ENCODE measurements around the gene FBXO47.
"Not testable (repeated sequence)": the region's sequence is repeated elsewhere in the genome, so short reads cannot be mapped to it uniquely, and the experiment has no call there.

FBXO47 gene

DNA sequence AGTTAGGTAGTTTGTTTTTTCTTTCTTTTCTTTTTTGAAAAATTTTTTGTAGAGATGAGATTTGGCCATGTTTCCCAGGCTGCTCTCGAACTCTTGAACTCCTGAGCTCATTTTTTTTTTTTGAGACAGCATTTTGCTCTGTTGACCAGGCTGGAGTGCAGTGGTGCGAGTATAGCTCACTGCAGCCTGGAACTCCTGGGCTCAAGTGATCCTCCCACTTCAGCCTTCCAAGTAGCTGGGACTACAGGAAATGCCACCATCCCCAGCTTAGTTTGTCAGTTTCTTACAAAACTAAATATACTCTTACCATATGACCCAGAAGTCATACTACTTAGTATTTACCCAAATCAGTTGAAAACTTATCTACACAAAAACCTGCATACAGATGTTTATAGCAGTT lies 14.4 kb upstream of the FBXO47 start:
- H3K27ac ChIP-seq, result no peak overlapping the region
- no peak for DNase-seq (ENCODE audit: low read depth, low spot score)

DNA sequence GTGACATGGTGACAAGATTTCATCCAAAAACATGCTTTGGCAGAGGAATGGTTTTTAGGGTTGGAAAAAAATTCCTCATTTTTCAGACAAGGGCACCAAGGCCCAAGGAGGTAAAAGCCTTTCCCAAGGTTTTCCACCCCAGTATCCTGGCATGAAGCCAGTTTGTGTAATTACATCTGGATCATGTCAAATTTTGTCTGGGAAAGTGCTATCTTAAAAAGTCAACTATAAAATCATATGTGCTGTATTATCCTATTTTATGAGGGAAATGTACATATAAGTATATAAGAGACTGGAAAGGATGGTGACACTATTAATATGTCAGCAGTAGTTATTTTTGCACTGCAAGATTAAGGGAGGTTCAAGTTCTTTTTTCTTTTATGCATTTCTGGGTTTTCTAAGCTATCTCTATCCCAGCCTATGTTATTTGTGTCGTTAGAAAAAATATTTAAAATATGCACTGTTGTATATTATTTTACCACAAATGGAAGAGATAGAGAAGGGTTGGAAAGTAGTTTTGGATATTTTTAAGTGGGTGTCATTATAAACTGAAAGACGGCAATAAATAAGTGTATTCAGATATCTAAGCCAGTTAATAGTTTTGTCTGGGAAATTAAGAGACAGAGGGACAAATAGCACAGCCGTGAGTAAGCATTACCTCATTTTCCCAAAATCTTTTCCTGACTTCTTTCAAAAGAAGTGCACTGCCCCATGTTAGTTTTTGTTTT lies 13.5 kb upstream of the FBXO47 start:
- DNase-seq (ENCODE audit: low read depth, low spot score), result no peak
- H3K27ac ChIP-seq, result no peak overlapping the region

DNA sequence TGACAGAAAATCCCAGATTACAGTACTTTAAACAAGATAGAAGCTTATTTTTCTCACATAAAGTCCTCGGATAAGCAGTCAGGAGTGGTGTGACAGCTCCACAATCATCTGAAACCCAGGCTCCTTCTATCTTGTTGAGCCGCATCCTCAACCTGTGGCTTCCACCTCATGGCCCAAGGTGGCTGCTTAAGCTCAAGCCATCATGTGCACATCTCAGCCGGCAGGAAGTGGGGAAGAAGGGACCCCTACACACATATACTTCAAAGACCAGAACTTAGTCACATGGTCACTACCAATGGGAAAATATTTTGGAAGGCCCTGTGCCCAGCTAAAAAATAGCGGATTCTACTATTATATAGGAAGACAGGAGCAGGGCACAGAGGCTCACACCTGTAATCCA lies 11.0 kb upstream of the FBXO47 start:
- H3K27ac ChIP-seq, result no peak overlapping the region
- DNase-seq (ENCODE audit: low read depth, low spot score), result no peak

DNA sequence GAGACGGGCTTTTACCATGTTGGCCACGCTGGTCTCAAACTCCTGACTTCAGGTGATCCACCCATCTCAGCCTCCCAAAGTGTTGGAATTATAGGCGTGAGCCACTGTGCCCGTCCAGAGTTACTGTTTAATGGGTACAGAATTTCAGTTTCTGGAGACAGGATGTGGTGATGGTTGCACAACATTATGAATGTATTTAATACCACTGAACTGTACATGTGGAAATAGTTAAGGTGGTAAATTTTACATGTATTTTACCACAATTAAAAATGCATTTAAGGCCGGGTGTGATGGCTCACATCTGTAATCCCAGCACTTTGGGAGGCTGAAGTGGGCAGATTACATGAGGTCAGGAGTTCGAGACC lies 9.0 kb upstream of the FBXO47 start:
- H3K27ac ChIP-seq; DNase-seq (ENCODE audit: low read depth, low spot score): not testable (repeated sequence)

DNA sequence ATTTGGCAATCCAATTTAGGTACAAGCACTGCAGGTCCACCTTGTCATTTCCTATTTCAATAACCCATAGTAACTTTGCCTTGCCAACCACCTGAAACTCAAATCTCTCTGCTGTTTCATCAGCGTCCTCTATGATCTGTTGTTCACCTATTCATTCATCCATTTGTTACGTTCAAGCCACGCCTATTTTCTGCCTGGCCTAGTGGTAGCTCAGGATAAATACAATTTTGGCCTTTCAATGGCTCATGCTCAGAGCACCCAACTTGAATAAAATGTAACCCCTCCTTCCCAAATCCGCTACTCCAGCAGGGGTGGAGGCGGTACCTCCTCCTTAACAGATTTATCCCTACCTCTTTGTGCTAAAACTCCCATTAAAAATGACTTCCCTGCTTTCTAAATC lies 3.6 kb upstream of the FBXO47 start:
- no peak overlapping the region for H3K27ac ChIP-seq
- DNase-seq (ENCODE audit: low read depth, low spot score), result no peak

DNA sequence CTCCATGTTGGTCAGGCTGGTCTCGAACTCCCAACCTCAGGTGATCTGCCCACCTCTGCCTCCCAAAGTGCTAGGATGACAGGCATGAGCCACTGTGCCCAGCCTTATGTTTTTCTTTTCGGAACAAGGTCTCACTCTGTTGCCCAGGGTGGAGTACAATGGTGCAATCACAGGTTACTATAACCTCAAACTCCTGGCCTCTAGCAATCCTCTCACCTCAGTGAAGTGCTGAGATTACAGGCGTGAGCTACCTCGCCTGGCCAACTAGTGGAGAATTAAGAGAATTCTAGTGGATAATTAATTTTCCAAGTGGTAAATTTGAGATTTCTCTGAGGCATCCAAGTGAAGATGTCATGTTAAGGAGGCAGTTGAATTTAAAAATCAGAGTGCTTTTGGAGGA lies 2.9 kb upstream of the FBXO47 start:
- no peak for DNase-seq (ENCODE audit: low read depth, low spot score)
- peak overlapping the region; percentile 19 for H3K27ac ChIP-seq

DNA sequence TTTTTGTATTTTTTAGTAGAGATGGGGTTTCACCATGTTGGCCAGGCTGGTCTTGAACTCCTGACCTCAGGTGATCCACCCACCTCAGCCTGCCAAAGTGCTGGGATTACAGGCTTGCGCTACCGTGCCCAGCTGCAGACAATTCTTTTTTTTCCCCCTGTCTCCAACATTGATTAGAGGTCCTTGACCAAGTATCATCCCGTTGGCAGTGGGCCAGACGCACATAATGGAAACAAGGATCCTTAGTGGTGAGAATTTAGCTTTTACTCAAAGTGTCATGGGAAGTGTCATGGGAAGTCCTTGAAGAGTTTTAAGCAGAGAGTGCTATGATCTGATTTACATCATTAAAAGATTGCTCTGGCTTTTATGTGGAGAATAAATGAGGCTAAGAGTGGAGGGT lies 2.1 kb upstream of the FBXO47 start:
- DNase-seq (ENCODE audit: low read depth, low spot score), result no peak
- no peak overlapping the region for H3K27ac ChIP-seq

DNA sequence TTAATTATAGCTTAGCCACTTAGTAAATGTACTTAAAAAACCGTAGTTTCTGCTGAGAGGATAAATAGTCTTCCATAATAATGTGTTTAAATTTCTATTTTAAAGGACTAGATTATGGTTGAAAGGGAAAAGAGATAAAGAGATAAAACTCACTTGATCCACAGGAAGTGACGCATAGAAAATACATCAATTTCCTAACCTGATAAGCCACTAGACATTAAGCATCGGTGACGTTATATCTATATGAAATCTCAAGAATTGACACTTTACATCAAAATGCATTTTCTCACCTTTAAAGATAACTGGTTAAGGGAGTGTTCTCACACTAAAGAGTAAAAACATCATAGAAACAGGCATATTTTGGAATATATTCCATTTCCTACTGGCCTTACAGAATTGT lies 5.8 kb downstream of the FBXO47 start:
- no peak for DNase-seq (ENCODE audit: low read depth, low spot score)
- H3K27ac ChIP-seq, result no peak overlapping the region

DNA sequence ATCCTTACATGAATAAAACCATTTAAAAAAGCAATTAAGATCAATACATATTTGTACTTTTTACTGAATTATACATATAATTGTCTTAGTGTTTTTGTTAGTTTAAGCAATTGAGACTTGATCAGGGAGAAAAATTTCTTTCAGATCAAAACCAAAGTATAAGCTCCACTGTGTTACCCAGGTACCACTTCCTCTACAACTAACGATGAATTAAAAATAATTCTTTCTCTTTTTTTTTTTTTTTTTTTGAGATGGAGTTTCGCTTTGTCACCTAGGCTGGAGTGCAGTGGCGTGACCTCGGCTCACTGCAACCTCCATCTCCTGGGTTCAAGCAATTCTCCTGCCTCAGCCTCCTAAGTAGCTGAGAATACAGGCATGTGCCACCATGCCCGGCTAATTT lies 6.8 kb downstream of the FBXO47 start:
- no peak overlapping the region for H3K27ac ChIP-seq

DNA sequence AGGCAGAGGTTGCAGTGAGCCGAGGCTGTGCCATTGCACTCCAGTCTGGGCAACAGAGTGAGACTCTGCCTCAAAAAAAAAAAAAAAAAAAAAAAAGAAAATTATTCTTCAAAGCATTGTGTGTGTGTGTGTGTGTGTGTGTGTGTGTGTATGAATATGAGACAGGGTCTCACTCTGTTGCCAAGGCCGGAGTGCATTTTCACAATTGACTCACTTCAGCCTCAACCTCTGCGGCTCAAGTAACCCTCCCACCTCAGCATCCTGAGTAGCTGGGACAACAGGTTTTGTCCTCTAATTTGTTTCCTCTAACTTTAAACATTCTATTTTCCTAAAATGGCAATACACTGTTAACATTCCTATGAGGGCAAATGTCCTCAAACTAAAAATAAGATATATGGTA lies 7.7 kb downstream of the FBXO47 start:
- no peak for DNase-seq (ENCODE audit: low read depth, low spot score)
- no peak overlapping the region for H3K27ac ChIP-seq

More for the DNA sequence above, 6.8 kb downstream of the FBXO47 start:
- no peak for DNase-seq (ENCODE audit: low read depth, low spot score)

DNA sequence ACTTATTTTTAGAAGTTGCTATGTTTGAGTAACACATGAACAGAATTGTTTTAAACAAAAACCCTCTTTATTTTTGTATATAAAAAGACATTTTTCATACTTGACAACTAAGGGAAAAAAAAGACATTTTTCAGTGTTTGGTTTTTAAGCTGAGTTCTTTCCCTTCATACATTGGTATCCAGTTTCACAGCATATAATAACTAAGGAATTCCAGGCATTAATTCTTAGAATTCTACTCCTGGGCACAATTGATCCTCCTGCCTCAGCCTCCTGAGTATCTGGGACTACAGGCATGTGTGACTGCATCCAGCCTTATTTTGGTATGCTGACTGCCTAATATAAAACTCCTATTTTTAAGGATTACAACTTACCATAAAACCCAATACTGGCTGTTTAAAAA lies 8.4 kb downstream of the FBXO47 start:
- H3K27ac ChIP-seq, result no peak overlapping the region
- no peak for DNase-seq (ENCODE audit: low read depth, low spot score)

DNA sequence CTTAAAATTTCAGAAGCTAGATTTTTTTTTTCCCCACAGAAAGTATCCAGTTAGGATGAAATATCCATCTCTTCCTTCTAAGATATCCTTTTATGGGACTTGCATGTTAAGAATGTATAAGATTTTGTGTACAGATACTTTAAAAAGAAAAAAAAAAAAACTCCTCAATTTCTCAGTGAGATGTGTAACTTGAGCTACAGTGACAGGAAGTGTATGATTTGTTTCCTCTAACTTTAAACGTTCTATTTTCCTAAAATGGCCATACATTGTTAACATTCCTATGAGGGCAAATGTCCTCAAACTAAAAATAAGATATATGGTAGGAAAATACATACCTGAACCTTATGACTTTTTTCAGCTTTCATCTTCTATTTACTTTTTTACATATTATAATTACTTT lies 8.9 kb downstream of the FBXO47 start:
- no peak overlapping the region for H3K27ac ChIP-seq
- DNase-seq (ENCODE audit: low read depth, low spot score), result no peak

DNA sequence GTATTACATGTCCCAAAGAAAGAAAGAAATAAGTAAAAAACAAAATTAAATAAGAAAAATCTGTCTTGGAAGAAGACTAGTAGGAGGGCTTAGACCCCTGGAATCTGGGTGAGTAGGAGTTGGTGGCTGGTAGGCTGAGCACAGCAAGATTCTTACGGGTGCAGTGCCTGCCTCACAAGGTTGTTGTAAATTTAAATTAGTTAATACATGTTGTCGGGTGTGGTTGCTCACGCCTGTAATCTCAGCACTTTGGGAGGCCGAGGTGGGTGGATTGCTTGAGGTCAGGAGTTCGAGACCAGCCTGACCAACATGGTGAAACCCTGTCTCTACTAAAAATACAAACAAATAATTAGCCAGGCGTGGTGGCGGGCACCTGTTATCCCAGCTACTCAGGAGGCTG lies 13.4 kb downstream of the FBXO47 start:
- not testable (repeated sequence) for DNase-seq (ENCODE audit: low read depth, low spot score); H3K27ac ChIP-seq

DNA sequence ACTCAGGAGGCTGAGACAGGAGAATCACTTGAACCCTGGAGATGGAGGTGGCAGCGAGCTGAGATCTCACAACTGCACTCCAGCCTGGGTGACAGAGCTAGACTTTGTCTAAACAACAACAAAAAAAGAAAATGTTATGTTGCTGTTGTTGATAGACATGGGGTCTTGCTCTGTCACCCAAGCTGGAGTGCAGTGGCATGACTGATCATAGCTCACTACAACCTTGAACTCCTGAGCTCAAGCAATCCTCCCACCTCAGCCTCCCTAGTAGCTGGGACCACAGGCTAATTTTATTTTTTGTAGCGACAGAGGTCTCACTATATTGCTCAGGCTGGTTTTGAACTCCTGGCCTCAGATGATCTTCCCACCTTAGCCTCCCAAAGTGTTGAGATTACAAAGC lies 20.0 kb downstream of the FBXO47 start:
- DNase-seq (ENCODE audit: low read depth, low spot score), result no peak

DNA sequence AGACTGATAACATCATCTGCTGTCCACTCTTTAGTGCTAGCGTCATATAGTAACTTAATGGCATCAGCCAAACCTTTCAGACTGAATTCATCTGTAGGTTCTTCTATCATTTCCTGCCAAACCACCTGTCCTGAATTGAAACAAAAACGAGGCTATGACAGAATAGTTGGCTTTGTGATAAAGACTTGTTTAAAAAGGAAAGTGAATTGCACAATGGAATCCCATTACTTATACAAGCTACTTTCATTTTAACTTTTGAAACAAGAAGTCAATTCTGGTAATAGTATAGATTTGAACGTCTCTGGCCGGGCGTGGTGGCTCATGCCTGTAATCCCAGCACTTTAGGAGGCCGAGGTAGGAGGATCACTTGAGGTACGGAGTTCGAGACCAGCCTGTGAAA lies 23.6 kb downstream of the FBXO47 start:
- DNase-seq (ENCODE audit: low read depth, low spot score), result no peak
- no peak overlapping the region for H3K27ac ChIP-seq

More for the DNA sequence above, 20.0 kb downstream of the FBXO47 start:
- no peak overlapping the region for H3K27ac ChIP-seq

DNA sequence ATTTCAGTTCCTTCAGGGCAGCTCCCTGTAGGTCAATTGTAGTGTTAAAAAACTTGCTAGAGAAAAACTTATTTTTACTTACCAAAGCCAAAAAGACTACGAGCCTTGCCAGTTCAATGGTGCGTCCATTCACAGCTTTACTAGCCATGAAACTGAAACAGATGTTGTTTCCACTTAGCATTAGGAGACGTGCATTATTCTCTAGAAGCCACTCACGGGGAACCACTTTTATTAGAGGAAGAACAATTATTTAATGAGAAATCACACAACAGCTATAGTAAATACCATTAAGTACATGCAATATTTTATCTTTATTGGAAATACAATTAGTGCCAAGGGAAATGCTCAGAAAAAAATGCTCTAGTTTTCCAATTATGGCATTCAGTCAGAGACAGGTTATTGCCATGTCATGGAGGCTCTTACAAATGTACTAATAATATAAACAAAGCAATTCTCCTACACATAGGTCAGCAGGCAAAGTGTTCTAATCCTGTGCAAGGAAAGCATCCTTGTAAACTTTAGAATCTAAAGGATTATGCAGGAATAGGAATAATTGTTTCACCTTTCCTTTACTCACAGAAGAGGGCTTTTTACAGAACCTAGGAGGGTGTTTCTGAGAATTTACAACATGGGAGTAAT lies 24.4 kb downstream of the FBXO47 start:
- H3K27ac ChIP-seq, result no peak overlapping the region
- no peak for DNase-seq (ENCODE audit: low read depth, low spot score)

DNA sequence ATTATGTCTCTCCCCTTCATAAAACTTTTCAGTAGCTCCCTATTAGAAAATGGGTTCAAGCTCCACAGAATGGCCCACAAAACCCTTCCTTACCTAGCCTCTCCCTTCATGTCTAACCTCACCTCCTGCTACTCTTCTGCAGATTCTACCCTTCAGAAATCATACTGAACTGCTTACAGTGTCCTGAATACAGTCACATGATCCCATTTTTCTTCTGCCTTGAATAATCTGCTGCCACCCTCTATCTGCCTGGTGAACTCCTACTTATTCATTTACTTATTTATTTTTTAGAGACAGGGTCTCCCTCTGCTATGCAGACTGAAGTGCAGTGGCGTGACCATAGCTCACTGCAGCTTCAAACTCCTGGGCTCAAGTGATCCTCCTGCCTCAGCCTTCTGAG lies 26.8 kb downstream of the FBXO47 start:
- H3K27ac ChIP-seq, result no peak overlapping the region
- no peak for DNase-seq (ENCODE audit: low read depth, low spot score)

DNA sequence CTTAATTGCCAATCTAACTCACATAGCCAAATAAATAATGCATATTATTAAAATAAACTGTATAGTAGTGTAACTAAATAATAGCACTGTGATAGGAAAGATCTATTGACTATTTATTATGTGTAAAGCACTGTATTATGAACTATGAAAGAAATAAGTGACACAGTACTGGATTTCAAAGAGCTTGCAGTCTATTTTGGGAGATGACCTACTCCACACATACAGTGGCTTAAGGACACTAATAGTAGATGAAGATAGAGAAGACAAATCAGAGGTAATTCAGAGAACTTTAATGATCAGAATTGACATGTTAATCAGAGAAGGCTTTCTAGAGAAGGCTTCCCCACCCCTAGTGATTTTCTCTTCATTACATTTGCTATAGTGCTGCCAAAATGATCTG lies 27.2 kb downstream of the FBXO47 start:
- H3K27ac ChIP-seq, result no peak overlapping the region
- DNase-seq (ENCODE audit: low read depth, low spot score), result no peak

DNA sequence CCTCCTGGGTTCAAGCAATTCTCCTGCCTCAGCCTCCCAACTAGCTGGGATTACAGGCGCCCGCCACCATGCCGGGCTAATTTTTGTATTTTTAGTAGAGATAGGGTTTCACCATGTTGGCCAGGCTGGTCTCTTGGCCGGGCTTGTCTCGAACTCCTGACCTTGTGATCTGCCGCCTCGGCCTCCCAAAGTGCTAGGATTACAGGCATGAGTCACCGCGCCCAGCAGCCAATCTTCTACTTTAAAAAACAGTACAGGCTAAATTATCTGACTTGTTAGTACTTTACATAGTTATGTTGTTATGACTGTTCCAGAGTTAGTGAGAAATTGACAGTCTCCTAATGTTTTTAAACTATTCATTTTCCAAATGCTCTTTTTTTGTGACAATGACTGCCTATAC lies 33.2 kb downstream of the FBXO47 start:
- not testable (repeated sequence) for H3K27ac ChIP-seq; DNase-seq (ENCODE audit: low read depth, low spot score)

DNA sequence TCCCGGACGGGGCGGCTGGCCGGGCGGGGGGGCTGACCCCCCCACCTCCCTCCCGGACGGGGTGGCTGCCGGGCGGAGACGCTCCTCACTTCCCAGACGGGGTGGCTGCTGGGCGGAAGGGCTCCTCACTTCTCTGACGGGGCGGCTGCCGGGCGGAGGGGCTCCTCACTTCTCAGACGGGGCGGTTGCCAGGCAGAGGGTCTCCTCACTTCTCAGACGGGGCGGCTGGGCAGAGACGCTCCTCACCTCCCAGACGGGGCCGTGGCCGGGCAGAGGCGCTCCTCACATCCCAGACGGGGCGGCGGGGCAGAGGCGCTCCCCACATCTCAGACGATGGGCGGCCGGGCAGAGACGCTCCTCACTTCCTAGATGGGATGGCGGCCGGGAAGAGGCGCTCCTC lies 36.4 kb downstream of the FBXO47 start:
- DNase-seq (ENCODE audit: low read depth, low spot score); H3K27ac ChIP-seq: not testable (repeated sequence)

DNA sequence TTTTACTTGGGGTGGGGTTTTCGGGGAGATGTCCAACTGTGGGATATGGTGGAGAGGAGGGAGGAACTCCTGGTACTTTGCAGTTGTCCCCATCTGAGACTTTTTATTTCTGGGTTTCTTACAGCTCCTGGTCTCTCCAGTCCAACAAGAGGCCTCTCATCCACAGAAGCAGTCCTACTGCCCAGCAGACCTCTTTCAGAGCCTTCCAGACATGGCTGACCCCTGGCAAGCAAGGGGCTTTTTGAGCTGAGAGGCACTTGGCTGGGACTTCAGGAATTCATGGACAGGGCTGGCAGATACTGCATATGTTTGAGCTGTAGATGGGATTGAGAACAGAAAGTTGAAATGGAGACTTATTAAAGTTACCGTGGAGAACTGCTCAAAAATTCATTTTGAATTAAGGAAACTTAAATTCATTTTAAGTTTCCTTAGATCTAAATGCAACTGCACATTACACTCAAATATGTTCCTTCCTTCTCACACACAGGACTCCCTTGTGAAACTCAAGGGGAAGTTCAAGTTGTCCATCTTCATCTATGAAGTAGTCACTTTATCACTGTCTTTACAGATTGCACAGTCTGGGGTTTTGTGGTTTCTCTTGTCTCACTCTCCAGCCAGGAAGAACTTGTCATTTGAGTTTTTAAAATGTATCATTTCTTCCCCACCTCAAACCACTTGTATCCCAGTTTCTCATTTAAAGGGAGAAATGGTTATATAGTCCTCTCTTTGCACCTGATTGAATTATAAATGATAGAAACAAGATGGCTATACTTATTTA lies 40.7 kb downstream of the FBXO47 start:
- no peak overlapping the region for H3K27ac ChIP-seq
- DNase-seq (ENCODE audit: low read depth, low spot score), result no peak

Measured in epithelial cell of prostate (primary cell).